Measurements from ENCODE around the gene SRL. TPM values are rescaled to one million over a fixed set of nuclear protein-coding genes. Genes with fewer than 3 reads are reported as not detected.

SRL gene
- total RNA-seq, 1 experiment from 2014 or later, result 0.11 TPM

DNA sequence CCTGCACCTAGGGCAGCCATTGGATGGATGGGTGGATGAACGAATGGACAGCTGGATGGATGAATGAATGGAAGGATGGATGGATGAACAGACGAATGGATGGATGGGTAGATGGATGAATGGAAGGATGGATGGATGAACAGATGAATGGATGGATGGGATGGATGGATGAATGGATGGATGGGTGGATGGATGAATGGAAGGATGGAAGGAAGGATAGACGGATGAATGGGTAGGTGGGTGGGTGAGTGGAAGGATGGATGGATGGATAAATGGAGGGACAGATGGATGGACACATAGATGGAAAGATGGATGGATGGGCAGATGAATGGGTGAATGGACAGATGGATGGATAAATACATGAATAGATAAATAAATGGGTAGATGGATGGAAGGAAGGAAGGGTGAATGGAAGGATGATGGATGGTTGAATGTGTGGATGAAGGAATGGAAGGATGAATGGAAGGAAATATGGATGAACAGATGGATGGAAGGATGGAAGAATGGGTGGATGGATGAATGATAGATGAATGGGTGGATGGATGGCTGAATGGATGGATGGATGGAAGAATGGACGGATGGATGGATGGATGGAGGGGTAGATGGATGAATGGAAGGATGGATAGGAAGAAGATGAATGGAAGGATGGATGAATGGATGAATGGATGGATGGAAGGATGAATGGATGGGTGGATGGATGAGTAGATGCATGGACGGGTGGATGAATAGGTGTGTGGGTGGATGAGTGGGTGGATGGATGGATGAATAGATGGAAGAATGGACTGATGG is 15.4 kb downstream of the SRL start:
- ChIA-PET POLR2A (no interaction called here), CTCF (interaction anchor here (1.2 kb wide), 1 partner anchor 27 kb away, joined by 3 read pairs; no protein-coding TSS in a partner anchor)
- Mint-ChIP-seq H3K27me3 (ENCODE audit: low read depth) (no peaks in the 10 kb centered on the region), H3K36me3 (no peaks in the 10 kb centered on the region), H3K9me3 (no peaks in the 10 kb centered on the region; the same call in 1 of the 2 replicates), H3K4me1 (no peaks in the 10 kb centered on the region), H3K27ac (no peak overlapping the region), H3K4me3 (no peak overlapping the region)
- DNase-seq (ENCODE audit: low spot score), result no peak
- no peak for TF ChIP-seq FOXP1 (CRISPR knock-in tag; IDR thresholded peaks at IDR 0.05; ENCODE audit: borderline replicate concordance)
- TF ChIP-seq JAZF1 (CRISPR knock-in tag; IDR thresholded peaks at IDR 0.05), result no peak
- no peak for TF ChIP-seq CBFB (CRISPR knock-in tag; IDR thresholded peaks at IDR 0.05; ENCODE audit: low read depth)
- TF ChIP-seq RELA (CRISPR knock-in tag; IDR thresholded peaks at IDR 0.05; ENCODE audit: borderline replicate concordance), result no peak
- no peak for TF ChIP-seq ESRRA (CRISPR knock-in tag; IDR thresholded peaks at IDR 0.05; ENCODE audit: borderline replicate concordance)
- TF ChIP-seq ETV6 (CRISPR knock-in tag; IDR thresholded peaks at IDR 0.05), result no peak
- no peak for TF ChIP-seq ZNF138 (CRISPR knock-in tag; conservative IDR thresholded peaks at IDR 0.05)
- TF ChIP-seq NR1H2 (CRISPR knock-in tag; IDR thresholded peaks at IDR 0.05), result no peak
- no peak for TF ChIP-seq PRRX2 (CRISPR knock-in tag; IDR thresholded peaks at IDR 0.05)
- ATAC-seq, result no peak

DNA sequence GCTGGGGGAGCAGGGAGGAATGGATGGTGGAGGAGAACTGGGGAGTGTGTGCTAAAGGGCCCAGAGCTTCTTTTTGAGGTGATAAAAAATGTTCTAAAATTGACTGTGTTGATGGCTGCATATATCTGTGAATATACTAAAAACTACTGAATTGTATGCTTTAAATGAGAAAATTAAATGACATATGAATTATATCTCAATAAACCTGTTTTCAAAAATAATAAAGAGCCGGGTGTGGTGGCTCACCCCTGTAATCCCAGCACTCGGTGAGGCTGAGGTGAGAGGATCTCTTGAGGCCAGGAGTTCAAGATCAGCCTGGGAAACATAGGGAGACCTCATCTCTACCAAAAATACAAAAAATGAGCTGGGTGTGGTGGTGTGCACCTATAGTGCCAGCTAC is 16.8 kb downstream of the SRL start:
- Mint-ChIP-seq H3K4me3 (no peak overlapping the region), H3K36me3 (no peaks in the 10 kb centered on the region), H3K9me3 (no peaks in the 10 kb centered on the region; the same call in 1 of the 2 replicates), H3K27me3 (ENCODE audit: low read depth) (no peaks in the 10 kb centered on the region), H3K4me1 (no peaks in the 10 kb centered on the region), H3K27ac (no peak overlapping the region)
- POLR2A ChIA-PET, result no interaction called here
- CTCF ChIA-PET, result interaction anchor here (3.8 kb wide), 1 partner anchor 29 kb away, joined by 13 read pairs; no protein-coding TSS in a partner anchor
- DNase-seq (ENCODE audit: low spot score) (no peak), ATAC-seq (no peak)
- no peak for TF ChIP-seq ZNF423 (CRISPR knock-in tag; IDR thresholded peaks at IDR 0.05)
- TF ChIP-seq, protein P1, sequence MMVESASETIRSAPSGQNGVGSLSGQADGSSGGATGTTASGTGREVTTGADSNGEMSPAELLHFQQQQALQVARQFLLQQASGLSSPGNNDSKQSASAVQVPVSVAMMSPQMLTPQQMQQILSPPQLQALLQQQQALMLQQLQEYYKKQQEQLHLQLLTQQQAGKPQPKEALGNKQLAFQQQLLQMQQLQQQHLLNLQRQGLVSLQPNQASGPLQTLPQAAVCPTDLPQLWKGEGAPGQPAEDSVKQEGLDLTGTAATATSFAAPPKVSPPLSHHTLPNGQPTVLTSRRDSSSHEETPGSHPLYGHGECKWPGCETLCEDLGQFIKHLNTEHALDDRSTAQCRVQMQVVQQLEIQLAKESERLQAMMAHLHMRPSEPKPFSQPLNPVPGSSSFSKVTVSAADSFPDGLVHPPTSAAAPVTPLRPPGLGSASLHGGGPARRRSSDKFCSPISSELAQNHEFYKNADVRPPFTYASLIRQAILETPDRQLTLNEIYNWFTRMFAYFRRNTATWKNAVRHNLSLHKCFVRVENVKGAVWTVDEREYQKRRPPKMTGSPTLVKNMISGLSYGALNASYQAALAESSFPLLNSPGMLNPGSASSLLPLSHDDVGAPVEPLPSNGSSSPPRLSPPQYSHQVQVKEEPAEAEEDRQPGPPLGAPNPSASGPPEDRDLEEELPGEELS (CRISPR knock-in tag; IDR thresholded peaks at IDR 0.05), result no peak
- no peak for TF ChIP-seq GRHL2 (CRISPR knock-in tag; IDR thresholded peaks at IDR 0.05; ENCODE audit: insufficient replicate concordance, severe bottlenecking)
- TF ChIP-seq, protein P2, sequence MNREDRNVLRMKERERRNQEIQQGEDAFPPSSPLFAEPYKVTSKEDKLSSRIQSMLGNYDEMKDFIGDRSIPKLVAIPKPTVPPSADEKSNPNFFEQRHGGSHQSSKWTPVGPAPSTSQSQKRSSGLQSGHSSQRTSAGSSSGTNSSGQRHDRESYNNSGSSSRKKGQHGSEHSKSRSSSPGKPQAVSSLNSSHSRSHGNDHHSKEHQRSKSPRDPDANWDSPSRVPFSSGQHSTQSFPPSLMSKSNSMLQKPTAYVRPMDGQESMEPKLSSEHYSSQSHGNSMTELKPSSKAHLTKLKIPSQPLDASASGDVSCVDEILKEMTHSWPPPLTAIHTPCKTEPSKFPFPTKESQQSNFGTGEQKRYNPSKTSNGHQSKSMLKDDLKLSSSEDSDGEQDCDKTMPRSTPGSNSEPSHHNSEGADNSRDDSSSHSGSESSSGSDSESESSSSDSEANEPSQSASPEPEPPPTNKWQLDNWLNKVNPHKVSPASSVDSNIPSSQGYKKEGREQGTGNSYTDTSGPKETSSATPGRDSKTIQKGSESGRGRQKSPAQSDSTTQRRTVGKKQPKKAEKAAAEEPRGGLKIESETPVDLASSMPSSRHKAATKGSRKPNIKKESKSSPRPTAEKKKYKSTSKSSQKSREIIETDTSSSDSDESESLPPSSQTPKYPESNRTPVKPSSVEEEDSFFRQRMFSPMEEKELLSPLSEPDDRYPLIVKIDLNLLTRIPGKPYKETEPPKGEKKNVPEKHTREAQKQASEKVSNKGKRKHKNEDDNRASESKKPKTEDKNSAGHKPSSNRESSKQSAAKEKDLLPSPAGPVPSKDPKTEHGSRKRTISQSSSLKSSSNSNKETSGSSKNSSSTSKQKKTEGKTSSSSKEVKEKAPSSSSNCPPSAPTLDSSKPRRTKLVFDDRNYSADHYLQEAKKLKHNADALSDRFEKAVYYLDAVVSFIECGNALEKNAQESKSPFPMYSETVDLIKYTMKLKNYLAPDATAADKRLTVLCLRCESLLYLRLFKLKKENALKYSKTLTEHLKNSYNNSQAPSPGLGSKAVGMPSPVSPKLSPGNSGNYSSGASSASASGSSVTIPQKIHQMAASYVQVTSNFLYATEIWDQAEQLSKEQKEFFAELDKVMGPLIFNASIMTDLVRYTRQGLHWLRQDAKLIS (CRISPR knock-in tag; IDR thresholded peaks at IDR 0.05; ENCODE audit: borderline replicate concordance), result no peak
- TF ChIP-seq, protein P3, sequence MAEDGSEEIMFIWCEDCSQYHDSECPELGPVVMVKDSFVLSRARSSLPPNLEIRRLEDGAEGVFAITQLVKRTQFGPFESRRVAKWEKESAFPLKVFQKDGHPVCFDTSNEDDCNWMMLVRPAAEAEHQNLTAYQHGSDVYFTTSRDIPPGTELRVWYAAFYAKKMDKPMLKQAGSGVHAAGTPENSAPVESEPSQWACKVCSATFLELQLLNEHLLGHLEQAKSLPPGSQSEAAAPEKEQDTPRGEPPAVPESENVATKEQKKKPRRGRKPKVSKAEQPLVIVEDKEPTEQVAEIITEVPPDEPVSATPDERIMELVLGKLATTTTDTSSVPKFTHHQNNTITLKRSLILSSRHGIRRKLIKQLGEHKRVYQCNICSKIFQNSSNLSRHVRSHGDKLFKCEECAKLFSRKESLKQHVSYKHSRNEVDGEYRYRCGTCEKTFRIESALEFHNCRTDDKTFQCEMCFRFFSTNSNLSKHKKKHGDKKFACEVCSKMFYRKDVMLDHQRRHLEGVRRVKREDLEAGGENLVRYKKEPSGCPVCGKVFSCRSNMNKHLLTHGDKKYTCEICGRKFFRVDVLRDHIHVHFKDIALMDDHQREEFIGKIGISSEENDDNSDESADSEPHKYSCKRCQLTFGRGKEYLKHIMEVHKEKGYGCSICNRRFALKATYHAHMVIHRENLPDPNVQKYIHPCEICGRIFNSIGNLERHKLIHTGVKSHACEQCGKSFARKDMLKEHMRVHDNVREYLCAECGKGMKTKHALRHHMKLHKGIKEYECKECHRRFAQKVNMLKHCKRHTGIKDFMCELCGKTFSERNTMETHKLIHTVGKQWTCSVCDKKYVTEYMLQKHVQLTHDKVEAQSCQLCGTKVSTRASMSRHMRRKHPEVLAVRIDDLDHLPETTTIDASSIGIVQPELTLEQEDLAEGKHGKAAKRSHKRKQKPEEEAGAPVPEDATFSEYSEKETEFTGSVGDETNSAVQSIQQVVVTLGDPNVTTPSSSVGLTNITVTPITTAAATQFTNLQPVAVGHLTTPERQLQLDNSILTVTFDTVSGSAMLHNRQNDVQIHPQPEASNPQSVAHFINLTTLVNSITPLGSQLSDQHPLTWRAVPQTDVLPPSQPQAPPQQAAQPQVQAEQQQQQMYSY (CRISPR knock-in tag; IDR thresholded peaks at IDR 0.05), result no peak
- TF ChIP-seq GABPB1 (CRISPR knock-in tag; IDR thresholded peaks at IDR 0.05), result no peak
- TF ChIP-seq, protein P4, sequence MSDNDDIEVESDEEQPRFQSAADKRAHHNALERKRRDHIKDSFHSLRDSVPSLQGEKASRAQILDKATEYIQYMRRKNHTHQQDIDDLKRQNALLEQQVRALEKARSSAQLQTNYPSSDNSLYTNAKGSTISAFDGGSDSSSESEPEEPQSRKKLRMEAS (CRISPR knock-in tag; IDR thresholded peaks at IDR 0.05), result no peak
- TF ChIP-seq, protein P5, sequence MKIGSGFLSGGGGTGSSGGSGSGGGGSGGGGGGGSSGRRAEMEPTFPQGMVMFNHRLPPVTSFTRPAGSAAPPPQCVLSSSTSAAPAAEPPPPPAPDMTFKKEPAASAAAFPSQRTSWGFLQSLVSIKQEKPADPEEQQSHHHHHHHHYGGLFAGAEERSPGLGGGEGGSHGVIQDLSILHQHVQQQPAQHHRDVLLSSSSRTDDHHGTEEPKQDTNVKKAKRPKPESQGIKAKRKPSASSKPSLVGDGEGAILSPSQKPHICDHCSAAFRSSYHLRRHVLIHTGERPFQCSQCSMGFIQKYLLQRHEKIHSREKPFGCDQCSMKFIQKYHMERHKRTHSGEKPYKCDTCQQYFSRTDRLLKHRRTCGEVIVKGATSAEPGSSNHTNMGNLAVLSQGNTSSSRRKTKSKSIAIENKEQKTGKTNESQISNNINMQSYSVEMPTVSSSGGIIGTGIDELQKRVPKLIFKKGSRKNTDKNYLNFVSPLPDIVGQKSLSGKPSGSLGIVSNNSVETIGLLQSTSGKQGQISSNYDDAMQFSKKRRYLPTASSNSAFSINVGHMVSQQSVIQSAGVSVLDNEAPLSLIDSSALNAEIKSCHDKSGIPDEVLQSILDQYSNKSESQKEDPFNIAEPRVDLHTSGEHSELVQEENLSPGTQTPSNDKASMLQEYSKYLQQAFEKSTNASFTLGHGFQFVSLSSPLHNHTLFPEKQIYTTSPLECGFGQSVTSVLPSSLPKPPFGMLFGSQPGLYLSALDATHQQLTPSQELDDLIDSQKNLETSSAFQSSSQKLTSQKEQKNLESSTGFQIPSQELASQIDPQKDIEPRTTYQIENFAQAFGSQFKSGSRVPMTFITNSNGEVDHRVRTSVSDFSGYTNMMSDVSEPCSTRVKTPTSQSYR (CRISPR knock-in tag; IDR thresholded peaks at IDR 0.05), result no peak
- TF ChIP-seq FOXK1 (CRISPR knock-in tag; IDR thresholded peaks at IDR 0.05), result no peak
- no peak for TF ChIP-seq ESRRA (CRISPR knock-in tag; IDR thresholded peaks at IDR 0.05; ENCODE audit: borderline replicate concordance)
- TF ChIP-seq, protein P6, sequence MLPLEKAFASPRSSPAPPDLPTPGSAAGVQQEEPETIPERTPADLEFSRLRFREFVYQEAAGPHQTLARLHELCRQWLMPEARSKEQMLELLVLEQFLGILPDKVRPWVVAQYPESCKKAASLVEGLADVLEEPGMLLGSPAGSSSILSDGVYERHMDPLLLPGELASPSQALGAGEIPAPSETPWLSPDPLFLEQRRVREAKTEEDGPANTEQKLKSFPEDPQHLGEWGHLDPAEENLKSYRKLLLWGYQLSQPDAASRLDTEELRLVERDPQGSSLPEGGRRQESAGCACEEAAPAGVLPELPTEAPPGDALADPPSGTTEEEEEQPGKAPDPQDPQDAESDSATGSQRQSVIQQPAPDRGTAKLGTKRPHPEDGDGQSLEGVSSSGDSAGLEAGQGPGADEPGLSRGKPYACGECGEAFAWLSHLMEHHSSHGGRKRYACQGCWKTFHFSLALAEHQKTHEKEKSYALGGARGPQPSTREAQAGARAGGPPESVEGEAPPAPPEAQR (CRISPR knock-in tag; IDR thresholded peaks at IDR 0.05), result no peak
- no peak for TF ChIP-seq CBFB (CRISPR knock-in tag; IDR thresholded peaks at IDR 0.05; ENCODE audit: low read depth)
